GM19395 (cell line): ENCODE measurements around the gene TTLL7.

Source experiments
- ATAC-seq: cut with Tn5 transposase; IDR thresholded peaks from one replicate; pipeline ENCODE4 v1.9.1; 2021; ENCODE audit warnings: mild to moderate bottlenecking, moderate library complexity; ENCODE audit not compliant: unreplicated experiment

The TTLL7 gene

GRCh38 chr1:83887483-83887882, 111.4 kb downstream of the TTLL7 start:
- no peak for ATAC-seq

GRCh38 chr1:83883979-83884378, 115.0 kb downstream of the TTLL7 start:
- no peak for ATAC-seq

GRCh38 chr1:83882906-83883305, 116.0 kb downstream of the TTLL7 start:
- ATAC-seq = no peak

- ATAC-seq = no peak
These were observed 126.4 kb downstream of the TTLL7 start for GRCh38 chr1:83872515-83872914.

- no peak for ATAC-seq
These were observed 133.9 kb downstream of the TTLL7 start for GRCh38 chr1:83864991-83865390.

GRCh38 chr1:83860490-83861221, 138.3 kb downstream of the TTLL7 start:
- ATAC-seq = peak; percentile 94

GRCh38 chr1:83857716-83858115, 141.2 kb downstream of the TTLL7 start:
- no peak for ATAC-seq

- ATAC-seq = no peak
These were observed 141.8 kb downstream of the TTLL7 start for GRCh38 chr1:83857103-83857502.

GRCh38 chr1:83856381-83856780, 142.6 kb downstream of the TTLL7 start:
- no peak for ATAC-seq

- no peak for ATAC-seq
These were observed 144.5 kb downstream of the TTLL7 start for GRCh38 chr1:83854456-83854855.

GRCh38 chr1:83850834-83851233, 148.1 kb downstream of the TTLL7 start:
- ATAC-seq = no peak

GRCh38 chr1:83849191-83850061, 149.5 kb downstream of the TTLL7 start:
- peak; percentile 76 for ATAC-seq

GRCh38 chr1:83846138-83846537, 152.8 kb downstream of the TTLL7 start:
- ATAC-seq = no peak

GRCh38 chr1:83845437-83846071, 153.4 kb downstream of the TTLL7 start:
- ATAC-seq = no peak

GRCh38 chr1:83844546-83844945, 154.4 kb downstream of the TTLL7 start:
- ATAC-seq = no peak

- no peak for ATAC-seq
These were observed 159.3 kb downstream of the TTLL7 start for GRCh38 chr1:83839566-83840173.

- ATAC-seq = no peak
These were observed 160.4 kb downstream of the TTLL7 start for GRCh38 chr1:83838573-83838972.

- no peak for ATAC-seq
These were observed 162.4 kb downstream of the TTLL7 start for GRCh38 chr1:83836543-83836942.

GRCh38 chr1:83834621-83835264, 164.2 kb downstream of the TTLL7 start:
- ATAC-seq = no peak

GRCh38 chr1:83832194-83832593, 166.7 kb downstream of the TTLL7 start:
- no peak for ATAC-seq

- ATAC-seq = no peak
These were observed 169.8 kb downstream of the TTLL7 start for GRCh38 chr1:83829106-83829505.
